ENCODE results near the gene MISP. TPM values are rescaled to one million over a fixed set of nuclear protein-coding genes. Genes with fewer than 3 reads are reported as not detected.
"Not testable (repeated sequence)": the region's sequence is repeated elsewhere in the genome, so short reads cannot be mapped to it uniquely, and the experiment has no call there.

MISP gene, protein sequence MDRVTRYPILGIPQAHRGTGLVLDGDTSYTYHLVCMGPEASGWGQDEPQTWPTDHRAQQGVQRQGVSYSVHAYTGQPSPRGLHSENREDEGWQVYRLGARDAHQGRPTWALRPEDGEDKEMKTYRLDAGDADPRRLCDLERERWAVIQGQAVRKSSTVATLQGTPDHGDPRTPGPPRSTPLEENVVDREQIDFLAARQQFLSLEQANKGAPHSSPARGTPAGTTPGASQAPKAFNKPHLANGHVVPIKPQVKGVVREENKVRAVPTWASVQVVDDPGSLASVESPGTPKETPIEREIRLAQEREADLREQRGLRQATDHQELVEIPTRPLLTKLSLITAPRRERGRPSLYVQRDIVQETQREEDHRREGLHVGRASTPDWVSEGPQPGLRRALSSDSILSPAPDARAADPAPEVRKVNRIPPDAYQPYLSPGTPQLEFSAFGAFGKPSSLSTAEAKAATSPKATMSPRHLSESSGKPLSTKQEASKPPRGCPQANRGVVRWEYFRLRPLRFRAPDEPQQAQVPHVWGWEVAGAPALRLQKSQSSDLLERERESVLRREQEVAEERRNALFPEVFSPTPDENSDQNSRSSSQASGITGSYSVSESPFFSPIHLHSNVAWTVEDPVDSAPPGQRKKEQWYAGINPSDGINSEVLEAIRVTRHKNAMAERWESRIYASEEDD
- total RNA-seq: 1.1 and 2.5 TPM in 2 replicates
- long read RNA-seq, partial matches to known transcripts: 0 of 1 reads
- long read RNA-seq, other reads (novel, unspliced or antisense): 0 of 1 reads

GRCh38 chr19:750640-751423 lies at the start of gene MISP:
Gene MISP (plus strand): TSS chr19:751112. CDS start chr19:756947, 5,835 bp downstream.
- H3K4me1 Mint-ChIP-seq (ENCODE audit: low read depth): peaks cover 3% of the 10 kb centered on the region
- H3K4me3 Mint-ChIP-seq (ENCODE audit: low read depth): no peak within 1 kb of the TSS
- H3K27me3 Mint-ChIP-seq: no peaks in the 10 kb centered on the region
- peak within 1 kb of the TSS; percentile 37 for H3K27ac Mint-ChIP-seq
- peaks cover 3% of the 10 kb centered on the region for H3K36me3 Mint-ChIP-seq (ENCODE audit: insufficient read depth)
- H3K9me3 Mint-ChIP-seq (ENCODE audit: low read depth): no peaks in the 10 kb centered on the region
- no peak for DNase-seq (ENCODE audit: low spot score, unreplicated experiment)
- TF ChIP-seq, protein P1, sequence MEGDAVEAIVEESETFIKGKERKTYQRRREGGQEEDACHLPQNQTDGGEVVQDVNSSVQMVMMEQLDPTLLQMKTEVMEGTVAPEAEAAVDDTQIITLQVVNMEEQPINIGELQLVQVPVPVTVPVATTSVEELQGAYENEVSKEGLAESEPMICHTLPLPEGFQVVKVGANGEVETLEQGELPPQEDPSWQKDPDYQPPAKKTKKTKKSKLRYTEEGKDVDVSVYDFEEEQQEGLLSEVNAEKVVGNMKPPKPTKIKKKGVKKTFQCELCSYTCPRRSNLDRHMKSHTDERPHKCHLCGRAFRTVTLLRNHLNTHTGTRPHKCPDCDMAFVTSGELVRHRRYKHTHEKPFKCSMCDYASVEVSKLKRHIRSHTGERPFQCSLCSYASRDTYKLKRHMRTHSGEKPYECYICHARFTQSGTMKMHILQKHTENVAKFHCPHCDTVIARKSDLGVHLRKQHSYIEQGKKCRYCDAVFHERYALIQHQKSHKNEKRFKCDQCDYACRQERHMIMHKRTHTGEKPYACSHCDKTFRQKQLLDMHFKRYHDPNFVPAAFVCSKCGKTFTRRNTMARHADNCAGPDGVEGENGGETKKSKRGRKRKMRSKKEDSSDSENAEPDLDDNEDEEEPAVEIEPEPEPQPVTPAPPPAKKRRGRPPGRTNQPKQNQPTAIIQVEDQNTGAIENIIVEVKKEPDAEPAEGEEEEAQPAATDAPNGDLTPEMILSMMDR (IDR thresholded peaks at IDR 0.05; ENCODE audit: unreplicated experiment): no peak

DNA sequence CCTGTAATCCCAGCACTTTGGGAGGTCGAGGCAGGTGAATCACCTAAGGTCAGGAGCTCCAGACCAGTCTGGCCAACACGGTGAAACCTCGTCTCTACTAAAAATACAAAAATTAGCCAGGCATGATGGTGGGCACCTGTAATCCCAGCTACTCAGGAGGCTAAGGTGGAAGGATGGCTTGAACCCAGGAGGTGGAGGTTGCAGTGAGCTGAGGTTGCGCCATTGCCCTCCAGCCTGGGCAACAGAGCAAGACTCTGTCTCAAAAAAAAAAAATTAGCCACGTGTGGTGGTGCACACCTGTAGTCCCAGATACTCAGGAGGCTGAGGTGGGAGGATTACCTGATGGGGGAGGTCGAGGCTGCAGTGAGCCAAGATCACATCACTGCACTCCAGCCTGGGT lies 48.1 kb upstream of the MISP start:
- H3K4me3 Mint-ChIP-seq (ENCODE audit: low read depth); DNase-seq (ENCODE audit: low spot score, unreplicated experiment); H3K36me3 Mint-ChIP-seq (ENCODE audit: insufficient read depth); H3K9me3 Mint-ChIP-seq (ENCODE audit: low read depth); H3K4me1 Mint-ChIP-seq (ENCODE audit: low read depth); H3K27ac Mint-ChIP-seq: not testable (repeated sequence)
- H3K27me3 Mint-ChIP-seq: peaks cover 25% of the 10 kb centered on the region

DNA sequence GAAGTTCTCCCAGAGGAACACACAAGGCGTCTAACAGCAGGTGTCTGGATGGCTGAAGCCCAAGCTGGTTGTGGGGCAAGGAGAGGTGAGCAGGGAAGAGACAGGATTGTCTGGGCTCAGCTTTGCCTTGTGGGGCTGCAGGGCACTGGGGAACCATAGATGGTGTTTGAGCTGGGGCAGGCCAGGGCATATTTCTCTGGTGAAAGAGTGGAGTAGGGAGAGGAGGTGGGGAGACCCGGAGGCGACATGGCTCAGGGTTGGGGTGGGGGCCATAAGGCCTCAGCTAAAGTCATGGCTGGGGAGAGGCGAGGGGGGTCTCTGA lies 47.6 kb upstream of the MISP start:
- TF ChIP-seq, protein P1 (IDR thresholded peaks at IDR 0.05; ENCODE audit: unreplicated experiment): no peak
- Mint-ChIP-seq H3K27me3 (peaks cover 25% of the 10 kb centered on the region), H3K9me3 (ENCODE audit: low read depth) (no peaks in the 10 kb centered on the region), H3K4me1 (ENCODE audit: low read depth) (no peaks in the 10 kb centered on the region), H3K36me3 (ENCODE audit: insufficient read depth) (peaks cover 3% of the 10 kb centered on the region), H3K27ac (no peak overlapping the region), H3K4me3 (ENCODE audit: low read depth) (peak overlapping the region; percentile 24)
- no peak for DNase-seq (ENCODE audit: low spot score, unreplicated experiment)

DNA sequence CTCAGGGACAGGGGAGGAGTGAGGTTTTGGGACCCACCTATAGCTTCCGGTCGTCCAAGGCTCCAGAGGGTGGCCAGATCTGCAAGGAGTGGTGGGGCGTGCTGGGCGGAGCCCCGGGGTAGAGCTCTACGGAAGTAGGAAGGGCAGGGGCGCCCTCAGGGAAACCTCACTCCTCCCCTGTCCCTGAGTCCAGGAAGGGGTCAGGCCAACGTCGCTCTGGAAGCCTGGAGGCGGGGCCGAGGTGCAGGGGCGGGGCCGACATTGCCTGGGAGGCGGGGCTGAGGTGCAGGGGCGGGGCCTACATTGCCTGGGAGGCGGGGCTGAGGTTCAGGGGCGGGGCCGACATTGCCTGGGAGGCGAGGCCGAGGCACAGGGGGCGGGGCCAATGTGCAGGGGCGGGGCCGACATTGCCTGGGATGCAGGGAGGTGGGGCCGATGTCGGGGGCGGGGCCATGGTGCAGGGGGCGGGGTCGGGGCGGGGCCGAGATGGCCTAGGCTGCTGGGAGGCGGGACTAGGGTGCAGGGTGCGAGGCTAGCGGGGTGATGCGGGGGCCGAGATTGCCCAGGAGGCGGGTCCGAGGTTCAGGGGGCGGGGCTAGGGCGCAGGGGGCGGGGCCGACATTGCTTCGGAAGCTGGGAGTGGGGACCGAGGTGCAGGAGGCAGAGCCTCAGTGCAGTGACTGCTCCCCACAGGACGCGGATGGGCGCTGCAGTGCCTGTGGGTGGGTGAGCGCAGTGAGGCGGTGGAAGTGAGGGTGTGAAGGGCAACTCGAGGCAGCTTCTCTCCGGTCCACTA lies 47.1 kb upstream of the MISP start:
- Mint-ChIP-seq H3K4me3 (ENCODE audit: low read depth) (no peak overlapping the region), H3K4me1 (ENCODE audit: low read depth) (no peaks in the 10 kb centered on the region), H3K27ac (no peak overlapping the region), H3K27me3 (peaks cover 25% of the 10 kb centered on the region), H3K36me3 (ENCODE audit: insufficient read depth) (peaks cover 3% of the 10 kb centered on the region), H3K9me3 (ENCODE audit: low read depth) (no peaks in the 10 kb centered on the region)
- TF ChIP-seq, protein P1 (IDR thresholded peaks at IDR 0.05; ENCODE audit: unreplicated experiment): no peak
- no peak for DNase-seq (ENCODE audit: low spot score, unreplicated experiment)

- no peak for DNase-seq (ENCODE audit: low spot score, unreplicated experiment)
These were observed 46.5 kb upstream of the MISP start for GRCh38 chr19:704447-704741.

More at GRCh38 chr19:704447-704741, 46.5 kb upstream of the MISP start:
- TF ChIP-seq, protein P1 (IDR thresholded peaks at IDR 0.05; ENCODE audit: unreplicated experiment): no peak
- no peaks in the 10 kb centered on the region for H3K4me1 Mint-ChIP-seq (ENCODE audit: low read depth)
- no peak overlapping the region for H3K27ac Mint-ChIP-seq
- no peak overlapping the region for H3K4me3 Mint-ChIP-seq (ENCODE audit: low read depth)
- no peaks in the 10 kb centered on the region for H3K9me3 Mint-ChIP-seq (ENCODE audit: low read depth)
- peaks cover 3% of the 10 kb centered on the region for H3K36me3 Mint-ChIP-seq (ENCODE audit: insufficient read depth)
- H3K27me3 Mint-ChIP-seq: peaks cover 25% of the 10 kb centered on the region
